ENCODE data around the gene HBS1L. TPM values are rescaled to one million over a fixed set of nuclear protein-coding genes. Genes with fewer than 3 reads are reported as not detected.
A peak's percentile ranks its signal among the peaks of the same experiment; 100 is the strongest.

The HBS1L gene
- total RNA-seq, 1 experiment from 2014 or later = 63.6 TPM

GRCh38 chr6:135012349-135012748 is 42.3 kb downstream of the HBS1L start:
- Histone ChIP-seq H3K79me2 (ENCODE audit: low read length) (peaks cover 70% of the 10 kb centered on the region), H3K27ac (ENCODE audit: low read length) (no peak overlapping the region), H3K9me2 (replicated peaks; ENCODE audit: insufficient read depth, low read length) (no peaks in the 10 kb centered on the region), H3K4me3 (ENCODE audit: low read length) (no peak overlapping the region), H3K4me2 (ENCODE audit: low read depth, low read length, poor library complexity, severe bottlenecking) (no peak overlapping the region), H3K4me1 (ENCODE audit: low read length) (peaks cover 22% of the 10 kb centered on the region), H3K27me3 (ENCODE audit: low read length) (no peaks in the 10 kb centered on the region), H3K9me3 (ENCODE audit: low read length) (no peaks in the 10 kb centered on the region), H4K20me1 (ENCODE audit: insufficient read depth, low read depth, low read length) (no peaks in the 10 kb centered on the region), H3K9ac (ENCODE audit: low read length) (no peak overlapping the region), H2AFZ (ENCODE audit: low read length) (no peak overlapping the region), H3K36me3 (ENCODE audit: insufficient read depth, low read length) (no peaks in the 10 kb centered on the region)
- DNase-seq = no peak

- DNase-seq = no peak
- H3K4me1 ChIP-seq (ENCODE audit: low read length) = peaks cover 18% of the 10 kb centered on the region
- no peak overlapping the region for H3K9ac ChIP-seq (ENCODE audit: low read length)
- H3K79me2 ChIP-seq (ENCODE audit: low read length) = peaks cover 72% of the 10 kb centered on the region
- H3K4me2 ChIP-seq (ENCODE audit: low read depth, low read length, poor library complexity, severe bottlenecking) = no peak overlapping the region
- H3K9me3 ChIP-seq (ENCODE audit: low read length) = no peaks in the 10 kb centered on the region
- no peak overlapping the region for H3K27ac ChIP-seq (ENCODE audit: low read length)
- no peaks in the 10 kb centered on the region for H3K36me3 ChIP-seq (ENCODE audit: insufficient read depth, low read length)
- no peaks in the 10 kb centered on the region for H3K27me3 ChIP-seq (ENCODE audit: low read length)
- H4K20me1 ChIP-seq (ENCODE audit: insufficient read depth, low read depth, low read length) = no peaks in the 10 kb centered on the region
- no peaks in the 10 kb centered on the region for H3K9me2 ChIP-seq (replicated peaks; ENCODE audit: insufficient read depth, low read length)
- no peak overlapping the region for H3K4me3 ChIP-seq (ENCODE audit: low read length)
- H2AFZ ChIP-seq (ENCODE audit: low read length) = no peak overlapping the region
Observed at GRCh38 chr6:135008941-135009290, 45.7 kb downstream of the HBS1L start.

GRCh38 chr6:135008072-135008940 is 46.3 kb downstream of the HBS1L start:
- Histone ChIP-seq H3K9me2 (replicated peaks; ENCODE audit: insufficient read depth, low read length) (no peaks in the 10 kb centered on the region), H4K20me1 (ENCODE audit: insufficient read depth, low read depth, low read length) (no peaks in the 10 kb centered on the region), H3K79me2 (ENCODE audit: low read length) (peaks cover 68% of the 10 kb centered on the region), H3K36me3 (ENCODE audit: insufficient read depth, low read length) (no peaks in the 10 kb centered on the region), H3K9me3 (ENCODE audit: low read length) (no peaks in the 10 kb centered on the region), H3K4me2 (ENCODE audit: low read depth, low read length, poor library complexity, severe bottlenecking) (no peak overlapping the region), H3K27me3 (ENCODE audit: low read length) (no peaks in the 10 kb centered on the region), H3K4me3 (ENCODE audit: low read length) (no peak overlapping the region), H3K27ac (ENCODE audit: low read length) (no peak overlapping the region), H3K9ac (ENCODE audit: low read length) (no peak overlapping the region), H3K4me1 (ENCODE audit: low read length) (peaks cover 19% of the 10 kb centered on the region), H2AFZ (ENCODE audit: low read length) (no peak overlapping the region)
- DNase-seq = no peak

- Histone ChIP-seq H3K9me3 (ENCODE audit: low read length) (no peaks in the 10 kb centered on the region), H3K4me2 (ENCODE audit: low read depth, low read length, poor library complexity, severe bottlenecking) (no peak overlapping the region), H3K36me3 (ENCODE audit: insufficient read depth, low read length) (peaks cover 2% of the 10 kb centered on the region; the same call in 1 of the 2 replicates), H3K27ac (ENCODE audit: low read length) (no peak overlapping the region), H4K20me1 (ENCODE audit: insufficient read depth, low read depth, low read length) (no peaks in the 10 kb centered on the region), H3K4me1 (ENCODE audit: low read length) (peaks cover 29% of the 10 kb centered on the region), H3K9me2 (replicated peaks; ENCODE audit: insufficient read depth, low read length) (no peaks in the 10 kb centered on the region), H2AFZ (ENCODE audit: low read length) (no peak overlapping the region), H3K27me3 (ENCODE audit: low read length) (no peaks in the 10 kb centered on the region), H3K9ac (ENCODE audit: low read length) (no peak overlapping the region), H3K79me2 (ENCODE audit: low read length) (peaks cover 57% of the 10 kb centered on the region), H3K4me3 (ENCODE audit: low read length) (no peak overlapping the region)
- no peak for DNase-seq
Observed at GRCh38 chr6:135006386-135006914, 48.2 kb downstream of the HBS1L start.

GRCh38 chr6:135004399-135004798 is 50.2 kb downstream of the HBS1L start:
- no peaks in the 10 kb centered on the region for H3K9me3 ChIP-seq (ENCODE audit: low read length)
- H3K27me3 ChIP-seq (ENCODE audit: low read length) = no peaks in the 10 kb centered on the region
- no peaks in the 10 kb centered on the region for H3K9me2 ChIP-seq (replicated peaks; ENCODE audit: insufficient read depth, low read length)
- H3K27ac ChIP-seq (ENCODE audit: low read length) = no peak overlapping the region
- H3K4me1 ChIP-seq (ENCODE audit: low read length) = peaks cover 29% of the 10 kb centered on the region
- no peak overlapping the region for H2AFZ ChIP-seq (ENCODE audit: low read length)
- peaks cover 64% of the 10 kb centered on the region for H3K79me2 ChIP-seq (ENCODE audit: low read length)
- no peaks in the 10 kb centered on the region for H4K20me1 ChIP-seq (ENCODE audit: insufficient read depth, low read depth, low read length)
- H3K4me2 ChIP-seq (ENCODE audit: low read depth, low read length, poor library complexity, severe bottlenecking) = no peak overlapping the region
- no peak overlapping the region for H3K9ac ChIP-seq (ENCODE audit: low read length)
- no peak overlapping the region for H3K4me3 ChIP-seq (ENCODE audit: low read length)
- H3K36me3 ChIP-seq (ENCODE audit: insufficient read depth, low read length) = peaks cover 5% of the 10 kb centered on the region; the same call in 1 of the 2 replicates
- no peak for DNase-seq

GRCh38 chr6:135002974-135003703 is 51.5 kb downstream of the HBS1L start:
- peak overlapping the region; percentile 56; the same call in 1 of the 2 replicates for H3K27ac ChIP-seq (ENCODE audit: low read length)
- H4K20me1 ChIP-seq (ENCODE audit: insufficient read depth, low read depth, low read length) = no peaks in the 10 kb centered on the region
- no peaks in the 10 kb centered on the region for H3K27me3 ChIP-seq (ENCODE audit: low read length)
- no peak overlapping the region for H3K4me3 ChIP-seq (ENCODE audit: low read length)
- no peak for DNase-seq
- peaks cover 5% of the 10 kb centered on the region; the same call in 1 of the 2 replicates for H3K36me3 ChIP-seq (ENCODE audit: insufficient read depth, low read length)
- H3K9me2 ChIP-seq (replicated peaks; ENCODE audit: insufficient read depth, low read length) = no peaks in the 10 kb centered on the region
- H3K79me2 ChIP-seq (ENCODE audit: low read length) = peaks cover 65% of the 10 kb centered on the region
- no peaks in the 10 kb centered on the region for H3K9me3 ChIP-seq (ENCODE audit: low read length)
- no peak overlapping the region for H2AFZ ChIP-seq (ENCODE audit: low read length)
- 0 out of 2 replicates have a peak overlapping the region, but pooled peaks have one; percentile 16 for H3K9ac ChIP-seq (ENCODE audit: low read length)
- H3K4me2 ChIP-seq (ENCODE audit: low read depth, low read length, poor library complexity, severe bottlenecking) = peak overlapping the region; percentile 25
- peaks cover 21% of the 10 kb centered on the region for H3K4me1 ChIP-seq (ENCODE audit: low read length)

- H3K9me2 ChIP-seq (replicated peaks; ENCODE audit: insufficient read depth, low read length) = no peaks in the 10 kb centered on the region
Observed at GRCh38 chr6:135002229-135002844, 52.3 kb downstream of the HBS1L start.

More at GRCh38 chr6:135002229-135002844, 52.3 kb downstream of the HBS1L start:
- H2AFZ ChIP-seq (ENCODE audit: low read length) = no peak overlapping the region
- peak; percentile 72 for DNase-seq
- H3K36me3 ChIP-seq (ENCODE audit: insufficient read depth, low read length) = peaks cover 6% of the 10 kb centered on the region; the same call in 1 of the 2 replicates
- peak overlapping the region; percentile 9; the same call in 1 of the 2 replicates for H3K9ac ChIP-seq (ENCODE audit: low read length)
- H3K4me1 ChIP-seq (ENCODE audit: low read length) = peaks cover 16% of the 10 kb centered on the region
- H3K9me3 ChIP-seq (ENCODE audit: low read length) = no peaks in the 10 kb centered on the region
- no peaks in the 10 kb centered on the region for H4K20me1 ChIP-seq (ENCODE audit: insufficient read depth, low read depth, low read length)
- no peaks in the 10 kb centered on the region for H3K27me3 ChIP-seq (ENCODE audit: low read length)
- peak overlapping the region; percentile 52 for H3K4me2 ChIP-seq (ENCODE audit: low read depth, low read length, poor library complexity, severe bottlenecking)
- H3K4me3 ChIP-seq (ENCODE audit: low read length) = no peak overlapping the region
- peaks cover 59% of the 10 kb centered on the region for H3K79me2 ChIP-seq (ENCODE audit: low read length)
- no peak overlapping the region for H3K27ac ChIP-seq (ENCODE audit: low read length)

Data from Karpas-422 (cell line).